ENCODE measurements around the gene CDK5RAP2.

Gene CDK5RAP2

GRCh38 chr9:120393386-120394057, 186.4 kb downstream of the CDK5RAP2 start:
- DNase-seq = no peak

GRCh38 chr9:120392711-120393110, 187.3 kb downstream of the CDK5RAP2 start:
- no peak for DNase-seq

- no peak for DNase-seq
Observed at GRCh38 chr9:120392245-120392644, 187.7 kb downstream of the CDK5RAP2 start.

DNA sequence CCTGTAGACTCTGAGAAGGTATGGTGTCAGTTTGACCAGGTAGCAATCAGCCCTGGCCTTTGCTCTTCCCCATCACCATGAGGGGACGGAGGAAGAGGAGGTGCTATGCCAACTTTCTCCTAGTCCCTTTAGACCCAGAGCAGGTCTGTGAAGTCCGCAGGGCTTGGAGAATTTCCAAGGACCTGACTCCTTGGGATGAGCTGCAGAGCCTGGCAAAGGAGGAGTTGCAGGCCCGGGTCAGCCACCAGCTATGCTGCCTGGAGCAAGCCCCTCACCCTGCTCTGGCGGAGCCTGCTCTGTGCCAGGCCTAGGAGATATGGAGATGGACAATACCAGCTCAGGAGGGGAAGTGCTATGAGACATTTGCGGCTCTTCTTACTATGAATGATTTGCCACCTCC, 188.3 kb downstream of the CDK5RAP2 start:
- DNase-seq = no peak

DNA sequence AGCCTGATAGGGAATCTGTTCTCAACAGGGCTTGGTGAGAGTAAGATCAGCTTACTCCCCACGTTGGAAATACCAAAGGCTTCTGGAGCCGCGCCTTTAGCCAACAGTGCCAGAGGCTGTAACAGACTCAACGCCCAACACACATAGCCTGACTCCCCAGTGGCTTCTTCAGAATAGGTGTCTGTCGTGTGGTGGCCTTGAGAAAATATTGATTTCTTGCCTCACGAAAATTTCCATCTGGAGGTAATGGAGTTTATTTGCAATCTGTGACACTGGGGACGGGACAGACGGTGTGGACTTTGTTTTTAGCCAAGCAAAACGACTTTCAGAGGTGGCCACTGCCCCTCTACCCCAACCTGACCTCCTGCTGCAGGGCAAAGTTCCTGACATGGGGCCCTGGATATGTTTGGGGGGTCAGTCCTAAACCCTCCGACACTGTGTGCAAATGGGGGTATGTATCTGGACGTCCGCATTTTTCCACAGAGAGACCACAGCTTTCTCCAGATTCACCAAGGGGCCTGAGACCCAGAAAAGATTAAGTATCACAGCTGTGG, 189.3 kb downstream of the CDK5RAP2 start:
- no peak for DNase-seq

- no peak for DNase-seq
Observed at GRCh38 chr9:120389867-120390266, 190.1 kb downstream of the CDK5RAP2 start.

DNA sequence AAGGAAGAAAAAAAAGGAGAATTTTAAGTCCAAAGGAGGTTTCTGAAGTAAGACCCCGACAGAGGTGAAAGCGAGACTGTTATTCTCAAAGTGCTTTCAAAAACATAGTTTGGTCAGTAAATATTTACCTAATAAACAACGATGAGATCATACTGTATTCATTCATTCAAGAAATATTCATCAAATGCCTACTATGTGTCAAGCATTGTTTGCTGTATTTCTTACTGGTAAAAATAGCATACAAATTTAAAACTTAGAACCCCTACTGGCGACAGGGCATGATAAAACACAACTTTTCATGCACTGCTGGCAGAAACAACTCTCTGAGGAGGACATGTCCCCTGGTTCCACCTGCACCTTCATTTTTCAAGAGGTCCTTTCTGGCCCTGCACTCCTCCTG, 190.7 kb downstream of the CDK5RAP2 start:
- DNase-seq = no peak

DNA sequence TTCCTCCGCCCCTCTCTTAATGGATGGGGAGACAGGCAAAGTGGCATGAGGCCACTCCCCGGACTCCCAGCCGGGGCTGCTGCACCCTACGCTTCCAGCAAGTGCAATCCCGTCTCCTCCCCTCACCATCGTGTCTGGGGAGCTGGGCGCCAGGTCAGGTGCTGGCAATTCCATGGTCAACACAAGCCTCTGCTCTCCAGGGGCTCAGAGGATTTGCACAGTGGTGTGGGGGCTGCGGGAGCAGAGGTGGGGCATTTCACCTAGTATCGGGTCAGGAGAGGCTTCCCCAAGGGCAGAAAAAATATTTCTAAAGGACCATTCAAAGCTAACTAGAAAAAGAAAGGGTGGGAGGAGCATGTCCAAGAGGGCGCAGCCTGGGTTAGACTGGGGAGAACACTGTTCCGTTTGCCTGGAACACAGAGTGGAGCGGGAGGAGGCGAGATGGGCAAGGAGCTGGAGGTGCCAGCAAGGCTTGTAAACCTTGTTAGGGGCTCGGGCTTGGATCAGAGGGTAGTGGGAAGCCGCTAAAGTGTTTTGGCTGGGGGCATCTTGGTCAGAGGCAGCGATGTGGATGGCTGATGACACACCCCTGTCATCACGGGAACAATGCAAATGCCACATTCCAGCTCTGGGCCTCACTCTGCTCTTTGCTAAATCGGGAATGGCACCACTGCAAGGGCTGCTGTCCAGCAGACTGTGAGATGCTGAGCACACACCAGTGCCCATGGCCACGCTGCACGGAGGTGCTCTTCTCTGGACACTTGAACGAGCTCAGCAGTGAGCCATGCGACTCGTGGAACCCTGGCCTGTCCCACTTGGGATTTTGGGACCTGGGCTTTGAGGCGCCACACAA, 191.7 kb downstream of the CDK5RAP2 start:
- peak; percentile 49 for DNase-seq

DNA sequence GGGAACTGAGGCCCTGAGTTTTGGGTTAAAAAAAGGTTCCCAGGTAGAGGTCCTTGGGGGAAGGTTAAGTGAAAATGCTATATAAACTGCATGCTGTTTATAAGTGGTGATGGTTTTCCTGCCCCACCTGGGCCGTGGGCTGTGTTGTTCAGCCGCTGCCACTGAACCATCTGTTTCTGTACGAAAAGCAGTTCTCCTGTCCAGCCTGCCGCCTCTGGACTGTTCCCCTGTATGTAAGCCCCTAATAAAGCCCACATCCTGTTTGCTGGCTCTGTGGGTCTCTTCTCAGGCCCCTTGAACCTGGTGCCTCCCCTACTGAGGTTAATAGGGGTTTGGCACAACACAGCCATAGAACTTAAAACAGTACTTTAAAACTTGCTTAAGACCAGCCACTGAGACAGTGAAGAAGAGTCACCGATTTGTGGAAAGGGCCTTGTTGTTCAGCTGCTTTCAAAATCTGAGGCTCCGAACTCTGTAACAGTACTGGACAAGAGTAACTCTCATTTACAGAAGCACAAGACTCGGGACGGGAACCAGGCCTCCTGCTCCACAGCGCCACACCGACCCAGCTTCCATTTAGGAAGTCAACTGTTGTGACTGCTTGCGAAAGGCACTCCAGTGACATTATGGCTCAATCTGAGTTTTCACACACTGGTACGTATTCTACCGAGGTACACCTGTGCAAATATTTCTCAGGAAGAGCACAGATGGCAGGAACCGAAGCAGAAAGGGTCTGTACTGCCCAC, 192.5 kb downstream of the CDK5RAP2 start:
- peak; percentile 84 for DNase-seq

GRCh38 chr9:120386390-120387131, 193.4 kb downstream of the CDK5RAP2 start:
- peak; percentile 95 for DNase-seq

- DNase-seq = no peak
Observed at GRCh38 chr9:120385606-120386389, 194.2 kb downstream of the CDK5RAP2 start.

- DNase-seq = no peak
Observed at GRCh38 chr9:120384925-120385272, 195.1 kb downstream of the CDK5RAP2 start.

GRCh38 chr9:120383999-120384924, 195.7 kb downstream of the CDK5RAP2 start:
- DNase-seq = peak; percentile 33

GRCh38 chr9:120383611-120383998, 196.4 kb downstream of the CDK5RAP2 start:
- DNase-seq = peak; percentile 29

GRCh38 chr9:120382453-120382852, 197.5 kb downstream of the CDK5RAP2 start:
- no peak for DNase-seq

- no peak for DNase-seq
Observed at GRCh38 chr9:120381839-120382238, 198.1 kb downstream of the CDK5RAP2 start.

DNA sequence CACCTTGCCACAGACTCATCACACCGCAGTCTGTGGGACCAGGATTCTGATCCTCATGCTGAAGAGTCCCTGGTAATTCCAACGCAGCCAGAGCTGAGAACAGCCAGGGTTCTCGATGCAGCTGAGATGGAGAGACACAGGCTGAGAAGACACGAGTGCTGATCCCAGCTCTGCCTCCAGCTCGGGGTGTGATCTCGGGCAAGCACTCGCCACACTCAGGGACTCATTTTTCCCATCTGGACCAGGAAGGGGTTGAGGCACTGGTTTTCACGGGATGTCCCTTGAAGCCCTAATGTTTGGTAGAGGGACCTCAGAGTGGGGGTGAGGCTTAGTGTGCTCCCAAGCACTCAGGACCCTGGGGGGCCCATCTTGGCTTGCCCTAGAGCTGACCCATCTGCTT, 200.4 kb downstream of the CDK5RAP2 start:
- no peak for DNase-seq

DNA sequence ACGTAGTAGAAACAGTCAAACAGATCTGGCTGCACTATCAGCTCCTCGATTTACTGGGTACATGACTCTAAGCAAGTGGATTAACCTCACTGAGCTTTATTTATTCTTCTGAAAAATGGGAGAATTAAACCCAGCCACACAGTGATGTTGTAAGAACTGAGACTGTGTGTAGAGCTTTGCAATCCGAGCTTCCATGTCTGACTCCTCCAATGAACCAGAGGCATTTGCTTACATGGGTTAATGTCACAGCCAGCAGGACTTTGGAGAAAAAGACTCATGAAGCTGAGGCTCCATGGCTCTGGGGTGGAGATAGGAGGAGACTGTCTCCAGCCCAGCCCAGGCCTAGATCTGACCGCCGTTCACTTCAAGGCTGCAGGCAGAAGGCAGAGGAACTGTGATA, 201.3 kb downstream of the CDK5RAP2 start:
- no peak for DNase-seq

DNA sequence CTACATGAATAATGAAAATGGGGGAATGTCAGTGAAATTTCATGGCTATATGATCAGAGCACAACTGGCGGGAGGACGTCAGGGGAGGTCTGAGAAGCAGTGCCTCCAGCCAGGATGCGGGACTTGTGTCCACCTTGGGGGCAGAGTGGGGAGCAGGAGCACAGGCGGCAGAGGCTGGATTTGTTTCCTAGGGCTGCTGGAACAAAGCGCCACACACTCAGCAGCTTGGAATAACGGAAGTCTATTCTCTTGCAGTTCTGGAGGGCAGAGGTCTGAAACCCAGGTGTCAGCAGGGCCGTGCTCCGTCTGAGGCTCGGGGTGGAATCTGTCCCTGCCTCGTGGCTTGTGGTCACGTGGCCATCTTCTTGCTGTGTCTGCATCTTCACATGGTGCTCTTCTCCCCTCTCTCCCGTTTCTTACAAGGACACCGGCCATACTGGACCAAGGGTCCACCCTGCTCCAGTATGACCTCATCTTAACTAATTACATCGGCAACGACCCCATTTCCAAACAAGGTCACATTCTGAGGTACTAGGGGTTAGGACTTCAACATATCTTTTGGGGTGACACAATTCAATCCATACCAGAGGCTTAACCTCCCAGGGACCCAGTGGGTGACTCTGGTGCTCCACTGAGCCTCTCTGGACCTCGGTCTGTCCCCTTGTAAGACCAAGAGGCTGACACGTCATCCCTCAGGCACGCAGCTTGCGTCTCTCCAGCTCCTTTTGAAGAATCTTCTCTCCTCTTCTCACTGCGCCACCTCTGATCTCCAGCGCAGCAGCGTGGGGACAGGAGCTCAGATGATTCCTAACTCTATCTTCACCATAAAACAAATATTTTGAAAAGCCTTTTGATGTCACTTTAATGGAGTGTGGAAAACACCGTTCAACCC, 202.5 kb downstream of the CDK5RAP2 start:
- DNase-seq = no peak

DNA sequence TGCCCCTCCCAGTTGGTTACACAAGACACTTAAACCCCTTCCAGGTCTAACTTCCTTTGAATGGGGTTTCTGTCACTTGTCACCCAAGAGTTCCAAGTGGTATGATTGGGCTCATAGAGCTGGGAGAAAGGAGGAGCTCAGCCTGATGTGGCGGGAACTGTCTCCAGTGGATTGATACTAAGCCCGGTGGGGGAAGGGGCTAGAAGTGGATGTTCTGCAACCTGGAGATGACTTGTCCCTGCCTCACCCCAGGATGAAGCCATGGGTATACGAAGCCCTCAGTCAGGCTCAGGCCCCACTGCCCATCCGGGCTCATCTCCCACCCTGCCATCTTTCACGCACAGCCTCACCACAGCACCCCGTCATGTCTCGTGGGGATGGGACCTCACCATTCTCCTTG, 203.9 kb downstream of the CDK5RAP2 start:
- no peak for DNase-seq
